ENCODE results near the gene PNLIPRP2. TPM values are rescaled to one million over a fixed set of nuclear protein-coding genes. Genes with fewer than 3 reads are reported as not detected.

Gene PNLIPRP2
- total RNA-seq, 2 experiments from 2014 or later = not detected

DNA sequence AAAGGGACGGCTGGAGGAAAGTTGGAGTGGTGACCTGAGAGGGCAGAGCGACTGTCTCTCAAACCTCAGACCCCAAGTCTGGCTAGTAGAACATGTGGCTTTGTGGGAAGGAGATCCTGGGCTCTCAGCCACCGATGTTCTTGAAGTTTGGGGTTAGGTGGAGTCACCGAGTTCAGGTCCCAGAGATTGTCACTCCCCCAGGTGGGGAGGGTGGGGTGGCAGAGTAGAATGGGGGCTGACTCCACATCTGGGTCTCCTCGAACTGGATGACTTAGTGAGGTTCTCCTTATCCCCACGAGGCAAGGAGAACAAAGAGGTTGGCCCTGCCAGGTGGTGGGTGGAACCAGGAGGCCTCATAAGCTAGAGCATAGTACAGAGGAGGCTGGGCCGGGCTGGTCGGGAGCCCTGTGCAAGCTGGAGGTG lies 14.7 kb upstream of the PNLIPRP2 start:
- no peaks in the 10 kb centered on the region for H3K9me2 ChIP-seq (ENCODE audit: insufficient read depth, low read length)
- DNase-seq (ENCODE audit: low spot score) = no peak
- no peak for TF ChIP-seq CTCF (conservative IDR thresholded peaks at IDR 0.05; ENCODE audit: low read length)
- TF ChIP-seq EZH2phosphoT487 (IDR thresholded peaks at IDR 0.05; ENCODE audit: borderline replicate concordance, low read depth, low read length) = no peak
- no peak overlapping the region for H2AFZ ChIP-seq (ENCODE audit: low read length)
- H4K20me1 ChIP-seq (ENCODE audit: insufficient read depth, low read length) = no peaks in the 10 kb centered on the region
- no peak overlapping the region for H3K4me2 ChIP-seq (ENCODE audit: low read length)
- H3K4me1 ChIP-seq (ENCODE audit: insufficient read depth, low read length, poor library complexity, severe bottlenecking) = no peaks in the 10 kb centered on the region
- ChIA-PET POLR2A (no interaction called here), CTCF (ENCODE audit: unreplicated experiment) (no interaction called here)
- H3K36me3 ChIP-seq (ENCODE audit: insufficient read depth, low read length) = no peaks in the 10 kb centered on the region
- intact Hi-C loops (cut with micrococcal nuclease; ENCODE audit: unreplicated experiment) = no loop called here
- H3K79me2 ChIP-seq (ENCODE audit: insufficient read depth, low read depth, low read length) = no peaks in the 10 kb centered on the region
- no TSS peak for BruUV-seq (replicated peaks)
- no peaks in the 10 kb centered on the region for H3K9me3 ChIP-seq (ENCODE audit: low read length)
- no peak overlapping the region for H3K4me3 ChIP-seq (ENCODE audit: low read depth, low read length, poor library complexity, severe bottlenecking)
- no peak overlapping the region for H3K27ac ChIP-seq (ENCODE audit: low read depth, low read length, poor library complexity, severe bottlenecking)

GRCh38 chr10:116607336-116607735 lies 13.4 kb upstream of the PNLIPRP2 start:
- no peak for DNase-seq (ENCODE audit: low spot score)
- Histone ChIP-seq H3K4me2 (ENCODE audit: low read length) (no peak overlapping the region), H3K27ac (ENCODE audit: low read depth, low read length, poor library complexity, severe bottlenecking) (no peak overlapping the region), H3K79me2 (ENCODE audit: insufficient read depth, low read depth, low read length) (no peaks in the 10 kb centered on the region), H3K4me1 (ENCODE audit: insufficient read depth, low read length, poor library complexity, severe bottlenecking) (no peaks in the 10 kb centered on the region), H3K9me3 (ENCODE audit: low read length) (no peaks in the 10 kb centered on the region), H3K9me2 (ENCODE audit: insufficient read depth, low read length) (no peaks in the 10 kb centered on the region), H4K20me1 (ENCODE audit: insufficient read depth, low read length) (no peaks in the 10 kb centered on the region), H3K4me3 (ENCODE audit: low read depth, low read length, poor library complexity, severe bottlenecking) (no peak overlapping the region), H2AFZ (ENCODE audit: low read length) (no peak overlapping the region), H3K36me3 (ENCODE audit: insufficient read depth, low read length) (no peaks in the 10 kb centered on the region)
- intact Hi-C loops (cut with micrococcal nuclease; ENCODE audit: unreplicated experiment) = no loop called here
- TF ChIP-seq EZH2phosphoT487 (IDR thresholded peaks at IDR 0.05; ENCODE audit: borderline replicate concordance, low read depth, low read length) = no peak
- TF ChIP-seq CTCF (conservative IDR thresholded peaks at IDR 0.05; ENCODE audit: low read length) = no peak
- POLR2A ChIA-PET = interaction anchor here (1.0 kb wide), 1 partner anchor 9 kb away, joined by 3 read pairs; no protein-coding TSS in a partner anchor
- CTCF ChIA-PET (ENCODE audit: unreplicated experiment) = no interaction called here
- BruUV-seq (replicated peaks) = no TSS peak

GRCh38 chr10:116608686-116609594 lies 11.8 kb upstream of the PNLIPRP2 start:
- Histone ChIP-seq H3K9me2 (ENCODE audit: insufficient read depth, low read length) (no peaks in the 10 kb centered on the region), H3K36me3 (ENCODE audit: insufficient read depth, low read length) (no peaks in the 10 kb centered on the region), H3K4me3 (ENCODE audit: low read depth, low read length, poor library complexity, severe bottlenecking) (no peak overlapping the region), H2AFZ (ENCODE audit: low read length) (no peak overlapping the region), H3K4me1 (ENCODE audit: insufficient read depth, low read length, poor library complexity, severe bottlenecking) (no peaks in the 10 kb centered on the region), H3K9me3 (ENCODE audit: low read length) (no peaks in the 10 kb centered on the region), H3K79me2 (ENCODE audit: insufficient read depth, low read depth, low read length) (no peaks in the 10 kb centered on the region), H4K20me1 (ENCODE audit: insufficient read depth, low read length) (no peaks in the 10 kb centered on the region), H3K27ac (ENCODE audit: low read depth, low read length, poor library complexity, severe bottlenecking) (no peak overlapping the region), H3K4me2 (ENCODE audit: low read length) (no peak overlapping the region)
- DNase-seq (ENCODE audit: low spot score) = no peak
- intact Hi-C loops (cut with micrococcal nuclease; ENCODE audit: unreplicated experiment) = no loop called here
- CTCF ChIA-PET (ENCODE audit: unreplicated experiment) = no interaction called here
- no TSS peak for BruUV-seq (replicated peaks)
- TF ChIP-seq CTCF (conservative IDR thresholded peaks at IDR 0.05; ENCODE audit: low read length) = no peak
- TF ChIP-seq EZH2phosphoT487 (IDR thresholded peaks at IDR 0.05; ENCODE audit: borderline replicate concordance, low read depth, low read length) = no peak
- POLR2A ChIA-PET = interaction anchor here (0.5 to 0.7 kb wide), 2 partner anchors 8 to 65 kb away, joined by 3 read pairs; no protein-coding TSS in a partner anchor
